ENCODE results near the gene SAMD4B. TPM values are rescaled to one million over a fixed set of nuclear protein-coding genes. Genes with fewer than 3 reads are reported as not detected.
"Not testable (repeated sequence)": the region's sequence is repeated elsewhere in the genome, so short reads cannot be mapped to it uniquely, and the experiment has no call there.

SAMD4B gene
- total and polyA plus RNA-seq, 9 of the 15 experiments (the other 6 are each of a cell fraction or from before 2014, with no cell fraction given): 3.4 to 90.5 (median 38.0) TPM

GRCh38 chr19:39377373-39378362 is 35.4 kb downstream of the SAMD4B start (continued):
- TF ChIP-seq PBX2 (CRISPR knock-in tag; IDR thresholded peaks at IDR 0.05; ENCODE audit: low read depth): no peak
- TF ChIP-seq PBX2 (tag; conservative IDR thresholded peaks at IDR 0.05; ENCODE audit: low read depth): no peak
- no peak for TF ChIP-seq CBX3 (IDR thresholded peaks at IDR 0.05; ENCODE audit: borderline replicate concordance in 1 of 2, low read length in 2 of 2)

- 95% methylated on average over 4 of the region's 4 CpGs for WGBS (ENCODE audit: insufficient coverage, low coverage, missing lambda C conversion rate)
These were observed 37.1 kb downstream of the SAMD4B start for GRCh38 chr19:39379366-39379765.

More at GRCh38 chr19:39379366-39379765, 37.1 kb downstream of the SAMD4B start:
- DNase-seq (ENCODE audit: extremely low read depth in 1 of 4, low spot score in 3 of 4); CTCF ChIA-PET (ENCODE audit: low intra/inter-chr PET ratio); H3K4me2 ChIP-seq (ENCODE audit: insufficient read depth, low read length); H3K79me2 ChIP-seq (ENCODE audit: control insufficient read depth, insufficient read depth, low read length); H2AFZ ChIP-seq (ENCODE audit: low read depth, low read length); H3K27me3 ChIP-seq (ENCODE audit: control insufficient read depth in 2 of 2, insufficient read depth in 2 of 2, low read length in 2 of 2); in situ Hi-C loops (cut with MboI); H3K9me3 ChIP-seq (replicated peaks; ENCODE audit: control insufficient read depth, insufficient read depth, low read depth, low read length); H3K9ac ChIP-seq (ENCODE audit: insufficient read depth in 1 of 2, low read depth in 2 of 2, low read length in 2 of 2); BruUV-seq (replicated peaks); H3K4me3 ChIP-seq; ATAC-seq; FAIRE-seq; H3K27ac ChIP-seq (ENCODE audit: extremely low read depth, low read depth, low read length); intact Hi-C loops (cut with micrococcal nuclease): not testable (repeated sequence)
- H3K36me3 ChIP-seq (ENCODE audit: control insufficient read depth, insufficient read depth, low read length): peaks cover 97% of the 10 kb centered on the region
- H4K20me1 ChIP-seq (replicated peaks; ENCODE audit: control insufficient read depth, insufficient read depth, low read length): peaks cover 22% of the 10 kb centered on the region
- POLR2A ChIA-PET: interaction anchor here (0.7 to 2.5 kb wide), 3 partner anchors 11 to 542 kb away, joined by 4 to 15 read pairs (median 4); partner anchors contain the start of genes MED29 and PAF1
- peaks cover 17 to 22% of the 10 kb centered on the region in 2 experiments for H3K4me1 ChIP-seq (replicated peaks in 1 of 2; ENCODE audit: control insufficient read depth in 2 of 2, insufficient read depth in 2 of 2, low read length in 2 of 2)
- H3K9me1 ChIP-seq (ENCODE audit: control insufficient read depth, insufficient read depth, low read length): peaks cover 13% of the 10 kb centered on the region

Data from K562 (cell line).